Measurements from ENCODE around the gene MATN1.

Gene MATN1

DNA sequence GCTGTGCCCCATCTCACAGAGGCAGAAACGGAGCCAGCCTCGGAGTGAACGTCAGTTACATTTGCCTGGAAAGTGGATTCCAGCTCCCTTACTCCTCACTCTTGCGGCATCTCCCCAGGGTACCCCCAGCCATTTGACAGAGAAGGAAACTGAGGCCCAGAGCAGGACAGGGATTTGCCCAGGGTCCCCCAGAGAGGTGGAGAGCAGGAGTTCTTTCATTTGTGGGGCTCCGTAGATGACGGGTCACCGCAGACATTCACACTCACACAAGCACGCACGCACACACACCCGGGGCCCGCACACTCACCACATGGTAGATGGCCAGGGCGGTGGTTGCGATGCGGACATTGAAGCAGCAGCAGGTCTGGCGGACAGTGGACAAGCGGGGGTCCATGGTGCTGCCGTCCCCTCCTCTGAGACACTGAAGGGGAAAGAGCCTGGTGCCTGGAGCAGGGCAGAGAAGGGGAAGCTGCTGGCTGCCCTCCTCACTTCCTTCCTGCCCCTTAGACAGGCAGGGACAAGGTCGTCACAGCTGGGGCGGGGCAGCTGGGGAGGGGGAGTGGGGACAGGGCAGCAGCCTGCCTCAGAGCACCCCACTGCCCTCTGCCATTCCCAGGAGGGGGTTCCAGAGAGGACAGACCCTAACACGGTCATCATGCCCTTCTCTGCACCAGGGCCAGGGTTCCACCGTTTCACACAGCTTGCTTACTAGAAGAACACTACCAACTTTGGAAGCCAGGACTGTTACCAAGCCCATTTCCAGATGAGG lies 34.2 kb upstream of the MATN1 start, which contains the start of gene LAPTM5:
Gene LAPTM5, minus strand, starts transcription at position 423 of the 769 bp plus-strand sequence. Its CDS starts 29 bp downstream, at position 394.
- DNase-seq: peak; percentile 80

DNA sequence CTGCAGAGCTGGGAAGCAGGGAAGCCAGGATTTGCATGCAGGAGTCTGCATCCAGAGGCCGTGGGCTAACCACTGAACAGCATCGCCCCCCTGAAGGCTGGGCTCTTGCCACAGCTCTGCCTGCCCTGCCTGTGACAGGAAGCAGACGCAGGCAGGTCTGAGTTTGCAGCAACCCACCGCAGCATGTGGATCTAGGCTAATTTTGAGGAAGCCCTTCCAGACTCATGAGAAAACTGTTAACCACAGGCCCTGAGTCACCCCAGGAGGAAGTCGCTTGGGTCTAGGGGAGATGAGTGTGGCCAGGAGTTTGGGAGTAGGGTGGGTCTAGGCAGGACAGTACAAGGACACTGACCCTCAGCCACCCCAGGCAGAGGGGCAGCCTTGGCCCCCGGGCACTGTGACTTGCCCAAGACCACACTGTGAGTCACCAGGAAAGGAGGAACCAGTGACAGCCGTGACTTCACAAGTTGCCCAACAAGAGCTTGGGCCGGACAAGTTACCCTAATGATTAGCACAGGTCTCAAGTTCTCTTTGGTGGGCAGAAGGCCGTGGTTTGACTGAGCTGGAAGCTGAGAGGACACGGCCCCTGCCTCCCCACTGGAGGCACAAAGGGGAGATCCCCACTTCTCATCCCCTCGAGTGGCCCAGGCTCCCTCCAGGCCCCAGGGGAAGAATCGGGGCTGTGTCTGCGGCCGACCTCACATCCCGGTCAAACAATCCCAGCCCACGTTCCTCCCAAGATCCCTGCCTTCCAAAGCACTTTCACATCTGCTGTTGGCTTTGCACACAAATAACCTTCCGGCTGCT lies 33.4 kb upstream of the MATN1 start:
- peak; percentile 83 for DNase-seq

DNA sequence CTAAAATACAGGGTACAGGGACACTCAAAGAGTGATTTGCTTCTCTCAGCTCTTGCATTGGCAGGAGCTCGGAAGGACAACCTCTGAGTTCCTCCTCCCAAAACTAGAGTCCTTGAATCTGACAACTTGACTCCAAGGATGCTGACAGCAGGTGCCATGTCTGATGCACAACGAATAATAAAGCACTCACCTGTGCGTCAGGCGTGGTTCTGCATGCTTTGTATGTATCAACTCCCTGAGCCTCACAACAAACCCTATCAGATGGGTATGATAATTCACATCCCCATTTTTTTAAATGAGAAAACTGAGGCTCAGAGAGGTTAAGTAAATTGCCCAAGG lies 32.8 kb upstream of the MATN1 start:
- DNase-seq: no peak

DNA sequence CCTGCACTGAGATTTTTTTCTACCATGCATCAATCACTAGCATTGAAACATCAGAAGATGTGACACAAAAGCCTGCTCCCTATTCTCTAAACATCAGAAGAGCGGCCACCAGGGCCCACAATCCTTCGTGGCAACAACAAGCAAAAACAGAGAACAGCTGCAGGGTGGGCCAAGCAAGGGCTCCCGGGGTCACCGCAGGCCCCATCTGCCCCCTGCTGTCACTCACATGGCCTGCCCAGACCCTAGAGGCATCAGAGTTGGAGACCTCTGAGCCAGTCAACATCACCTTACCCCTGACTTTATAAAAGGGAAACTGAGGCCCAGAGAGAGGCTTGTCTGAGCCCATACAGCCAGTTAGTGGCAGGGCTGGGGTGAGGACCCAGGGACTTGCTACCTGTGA lies 32.4 kb upstream of the MATN1 start:
- no peak for DNase-seq

DNA sequence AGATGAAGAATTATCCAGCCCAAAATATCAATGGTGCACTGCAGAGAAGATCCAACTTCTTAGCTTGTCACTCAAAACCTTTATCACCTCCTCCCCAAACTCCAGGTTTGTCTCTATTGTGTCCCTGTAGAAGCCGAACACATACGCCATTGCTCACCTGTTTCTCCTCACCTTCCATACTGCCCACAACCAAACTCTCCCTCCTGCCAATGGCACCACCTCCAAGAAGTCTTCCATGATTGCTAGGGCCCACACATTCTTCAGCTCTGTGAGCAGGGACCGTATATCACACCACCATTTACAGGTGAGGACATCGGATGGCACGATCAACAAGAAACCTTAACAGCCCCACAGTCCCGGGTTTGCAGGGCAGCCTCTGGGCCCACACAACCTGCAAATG lies 31.9 kb upstream of the MATN1 start:
- no peak for DNase-seq

DNA sequence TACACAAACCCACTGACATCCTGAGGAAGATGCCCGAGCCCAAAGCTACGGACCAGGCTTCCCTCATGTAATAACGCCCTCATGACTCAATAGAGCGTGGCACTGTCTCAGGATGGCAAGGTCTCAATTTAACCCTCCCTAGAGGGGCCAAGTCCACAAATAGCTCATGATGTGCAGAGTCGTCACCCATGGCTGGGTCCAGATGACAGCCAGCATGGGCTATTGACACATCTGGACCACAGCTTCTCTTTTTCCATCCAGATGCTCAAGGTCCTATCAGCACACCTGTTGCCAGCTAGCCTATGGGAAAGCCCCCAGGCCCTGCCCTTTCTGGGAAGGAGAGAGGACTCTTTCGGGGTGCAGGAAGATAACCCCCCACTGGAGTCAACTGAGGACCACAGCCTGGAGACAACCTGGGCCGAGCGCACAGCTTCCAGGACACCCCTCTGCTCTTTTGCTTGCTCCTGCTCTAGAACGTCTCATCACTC lies 31.3 kb upstream of the MATN1 start:
- DNase-seq: peak; percentile 43

DNA sequence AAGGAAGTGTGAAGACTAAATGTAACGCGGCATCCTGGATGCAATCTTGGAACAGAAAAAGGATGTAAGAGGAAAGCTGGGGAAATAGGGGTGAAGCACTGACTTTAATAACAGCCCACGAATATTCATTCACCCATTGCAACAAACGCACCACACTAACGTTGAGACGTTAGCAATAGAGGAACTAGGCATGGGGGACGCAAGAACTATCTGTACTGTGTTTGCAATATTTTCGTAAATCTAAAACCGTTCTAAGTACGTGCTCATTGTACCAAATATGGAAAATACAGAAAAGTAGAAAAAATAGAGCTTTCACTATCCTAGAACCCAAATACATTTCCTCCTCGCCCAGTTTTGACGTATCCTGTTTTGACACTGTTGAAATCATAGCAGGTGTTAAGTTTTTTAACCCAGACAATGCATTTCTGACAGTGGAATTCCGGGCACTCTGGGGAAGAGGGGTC lies 30.3 kb upstream of the MATN1 start:
- DNase-seq: peak; percentile 26

DNA sequence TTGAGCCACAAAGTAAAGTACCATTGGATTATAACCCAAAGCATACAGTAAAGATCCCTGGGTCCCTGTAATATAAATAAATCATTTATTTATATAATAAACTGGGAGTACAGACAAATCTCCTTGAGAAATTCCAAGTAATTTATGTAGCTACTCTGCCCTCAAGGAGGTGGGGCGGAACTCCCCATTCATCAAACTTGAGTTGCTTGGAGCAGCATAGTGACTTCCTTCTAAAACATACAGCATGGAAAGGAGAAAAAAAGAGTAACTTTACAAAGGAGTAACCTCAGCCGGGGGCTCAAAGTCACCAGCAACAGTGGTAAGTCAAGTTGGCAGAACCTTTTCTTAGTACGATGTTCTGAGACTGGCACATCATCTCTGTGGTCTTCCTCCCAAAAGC lies 29.7 kb upstream of the MATN1 start:
- DNase-seq: no peak

DNA sequence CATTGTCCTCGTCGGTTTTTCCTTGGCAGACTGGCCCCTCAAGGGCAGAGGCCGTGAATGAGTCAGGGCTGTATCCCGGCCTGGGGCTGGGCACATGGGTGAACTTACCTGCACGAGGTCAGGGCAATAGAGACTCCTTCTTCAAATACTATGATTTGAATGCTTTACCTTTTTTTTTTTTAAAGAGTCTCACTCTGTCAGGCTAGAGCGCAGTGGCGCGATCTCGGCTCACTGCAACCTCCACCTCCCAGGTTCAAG lies 29.2 kb upstream of the MATN1 start:
- no peak for DNase-seq

DNA sequence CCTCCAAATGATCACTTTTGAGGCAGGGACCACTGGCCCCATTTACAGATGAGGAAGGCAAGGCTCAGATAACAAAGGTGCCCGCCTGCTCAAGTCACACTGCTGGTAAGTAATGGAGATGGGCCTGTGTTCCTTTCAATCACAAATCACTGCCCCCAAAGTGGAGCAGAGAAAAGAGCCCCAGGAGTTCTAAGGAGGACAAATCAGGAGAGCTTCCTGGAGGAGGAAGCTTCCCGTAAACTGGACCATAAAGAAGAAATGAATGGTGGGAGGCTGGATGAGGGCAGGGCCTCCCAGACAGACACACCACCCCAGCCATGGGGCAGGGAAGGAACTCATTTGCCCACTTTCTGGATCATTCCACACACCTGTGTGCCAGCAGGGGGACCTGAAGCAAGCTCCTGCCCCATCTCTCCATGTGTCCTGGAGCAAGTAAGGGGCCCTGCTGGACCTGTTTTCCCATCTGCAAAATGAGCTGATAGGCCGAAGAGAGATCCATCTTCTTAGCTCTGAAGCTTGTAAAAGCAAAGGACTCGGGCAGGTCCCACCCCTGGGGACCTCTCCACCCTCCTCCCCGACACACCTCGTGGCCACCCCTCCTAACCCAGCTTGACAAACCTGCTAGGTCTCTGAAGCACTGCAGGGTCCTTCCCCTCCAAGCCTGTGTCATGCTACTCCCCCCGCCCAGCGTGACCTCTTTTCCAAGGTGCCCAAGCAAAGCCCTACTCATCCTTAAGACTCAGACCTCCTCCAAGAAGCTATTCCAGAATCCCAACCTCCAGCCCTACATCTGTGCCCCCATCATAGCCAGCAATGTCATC lies 28.7 kb upstream of the MATN1 start:
- DNase-seq: peak; percentile 38

DNA sequence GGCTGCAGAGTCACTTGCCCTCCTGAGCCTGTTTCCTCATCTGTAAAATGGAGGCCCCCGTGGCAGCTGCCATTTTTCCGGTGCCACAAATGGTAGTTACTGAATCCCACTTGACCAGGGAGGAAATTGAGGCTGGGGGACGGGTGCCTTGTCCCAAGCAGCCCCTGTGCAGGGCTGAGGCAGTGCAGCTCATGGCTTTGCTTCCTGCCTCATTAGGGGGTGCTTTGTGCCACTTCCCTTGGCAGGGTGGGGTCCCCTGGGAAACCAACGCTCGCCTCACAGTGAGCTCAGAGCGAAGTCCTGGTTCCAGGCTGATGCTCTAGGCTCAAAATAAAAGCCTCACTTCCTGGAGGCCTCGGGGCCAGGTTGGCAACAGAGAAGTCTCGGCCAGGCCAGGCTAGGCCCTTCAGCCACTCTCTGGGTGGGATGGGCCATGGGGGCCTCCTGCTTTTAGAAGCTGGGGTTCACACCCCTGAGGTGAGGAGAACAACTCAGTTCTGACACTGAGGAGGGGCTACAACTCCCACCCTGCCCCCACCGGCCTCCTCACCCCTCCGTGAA lies 27.4 kb upstream of the MATN1 start:
- DNase-seq: peak; percentile 39

DNA sequence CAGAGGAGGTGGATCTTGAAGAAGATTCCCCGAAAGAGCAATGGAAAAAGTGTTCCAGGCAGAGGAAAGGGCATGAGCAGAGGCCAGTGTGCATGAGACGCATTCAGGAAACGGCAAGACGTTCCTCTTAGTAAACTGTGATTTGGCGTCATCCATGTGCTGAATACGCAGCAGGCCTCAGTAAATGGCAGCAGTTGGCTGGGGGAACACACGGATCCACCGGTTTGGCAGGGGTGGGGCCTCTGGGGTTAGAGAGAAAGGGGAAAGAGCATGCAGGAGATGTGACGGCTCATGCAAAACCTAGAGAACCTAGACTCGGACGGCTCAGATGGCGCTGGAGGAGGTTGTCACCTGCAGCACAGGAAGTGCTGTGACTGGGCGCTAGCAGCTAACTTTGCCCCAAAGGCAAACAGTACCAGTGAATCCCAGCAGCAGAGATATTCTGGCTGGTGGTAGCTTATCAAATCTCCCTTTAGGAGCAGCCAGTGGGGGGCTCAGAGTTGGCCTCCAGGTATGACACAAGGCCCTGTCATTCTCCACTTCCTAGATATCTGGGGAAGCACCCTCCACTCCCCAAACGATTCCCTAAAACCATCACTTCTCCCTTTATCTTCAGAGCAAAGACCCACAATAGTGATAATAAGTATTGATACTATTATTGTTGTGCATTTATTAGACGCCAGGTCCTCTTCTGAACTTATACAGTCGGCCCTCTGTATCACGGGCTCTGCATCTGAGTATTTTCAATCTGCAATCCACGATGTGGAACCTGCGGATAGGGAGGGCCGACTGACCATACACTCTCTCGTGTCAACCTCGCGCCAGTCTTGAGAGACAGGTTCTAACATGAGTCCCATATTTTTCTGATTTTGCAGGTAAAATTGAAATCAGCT lies 26.6 kb upstream of the MATN1 start:
- DNase-seq: peak; percentile 75

DNA sequence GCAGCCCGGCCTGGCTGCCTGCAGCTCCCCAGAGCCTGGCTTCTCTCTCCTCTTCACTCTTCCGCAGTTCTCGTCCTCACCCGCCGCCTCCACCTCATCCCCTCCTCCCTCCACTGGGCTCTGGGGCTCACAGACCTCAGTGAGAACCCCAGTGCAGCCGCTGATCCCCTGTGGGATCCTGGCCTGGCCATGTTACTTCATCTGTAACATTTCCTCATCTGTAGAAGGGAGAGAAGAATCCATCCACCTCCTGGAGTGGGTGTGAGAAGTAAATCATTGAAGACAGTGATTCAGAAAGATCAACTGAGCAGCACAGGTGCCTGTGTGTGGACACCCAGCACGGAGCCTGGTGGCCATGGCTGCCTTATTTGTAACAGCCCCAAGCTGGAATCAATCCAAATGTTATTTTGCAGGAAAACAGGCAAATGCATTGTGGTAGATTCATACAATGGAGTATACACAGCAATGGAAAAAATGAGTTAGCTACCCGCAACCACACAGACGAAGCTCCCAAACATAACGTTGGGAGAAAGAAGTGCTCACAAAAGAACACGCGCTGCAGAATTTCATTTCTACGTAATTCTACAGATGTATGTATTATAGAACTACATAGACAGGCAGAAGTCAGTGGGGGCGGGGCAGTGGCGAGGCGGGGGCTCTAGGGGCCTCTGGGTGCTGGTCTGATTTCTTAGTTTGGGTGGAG lies 25.5 kb upstream of the MATN1 start:
- peak; percentile 43 for DNase-seq

DNA sequence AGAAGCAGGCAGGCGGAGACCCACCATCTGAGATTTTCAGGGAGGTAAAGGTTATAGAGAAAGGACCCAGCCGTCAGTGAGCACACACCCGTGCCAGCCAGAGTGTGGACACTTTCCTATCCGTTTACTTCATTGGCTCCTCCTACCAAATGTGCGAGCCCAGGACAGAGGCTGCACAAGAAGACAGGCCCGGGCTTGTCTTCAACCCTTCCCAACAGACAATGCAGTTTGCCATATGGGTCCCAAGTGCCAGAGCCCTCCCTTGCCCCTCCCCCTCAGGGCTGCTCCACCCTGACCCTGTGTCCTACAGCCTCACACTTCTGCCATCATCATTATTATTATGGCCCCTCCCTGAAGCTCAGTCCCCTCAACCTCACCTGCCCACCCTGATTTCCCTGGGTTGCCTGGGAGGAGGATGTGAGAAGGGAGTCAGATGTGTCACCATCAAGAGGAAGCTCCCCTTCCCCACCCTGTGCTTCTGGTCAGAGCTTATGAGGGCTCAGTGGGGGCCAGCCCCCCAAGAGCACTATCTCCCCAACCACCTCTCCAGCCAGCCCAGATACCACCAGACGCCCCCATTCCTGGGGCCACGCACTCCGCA lies 24.8 kb upstream of the MATN1 start:
- no peak for DNase-seq

DNA sequence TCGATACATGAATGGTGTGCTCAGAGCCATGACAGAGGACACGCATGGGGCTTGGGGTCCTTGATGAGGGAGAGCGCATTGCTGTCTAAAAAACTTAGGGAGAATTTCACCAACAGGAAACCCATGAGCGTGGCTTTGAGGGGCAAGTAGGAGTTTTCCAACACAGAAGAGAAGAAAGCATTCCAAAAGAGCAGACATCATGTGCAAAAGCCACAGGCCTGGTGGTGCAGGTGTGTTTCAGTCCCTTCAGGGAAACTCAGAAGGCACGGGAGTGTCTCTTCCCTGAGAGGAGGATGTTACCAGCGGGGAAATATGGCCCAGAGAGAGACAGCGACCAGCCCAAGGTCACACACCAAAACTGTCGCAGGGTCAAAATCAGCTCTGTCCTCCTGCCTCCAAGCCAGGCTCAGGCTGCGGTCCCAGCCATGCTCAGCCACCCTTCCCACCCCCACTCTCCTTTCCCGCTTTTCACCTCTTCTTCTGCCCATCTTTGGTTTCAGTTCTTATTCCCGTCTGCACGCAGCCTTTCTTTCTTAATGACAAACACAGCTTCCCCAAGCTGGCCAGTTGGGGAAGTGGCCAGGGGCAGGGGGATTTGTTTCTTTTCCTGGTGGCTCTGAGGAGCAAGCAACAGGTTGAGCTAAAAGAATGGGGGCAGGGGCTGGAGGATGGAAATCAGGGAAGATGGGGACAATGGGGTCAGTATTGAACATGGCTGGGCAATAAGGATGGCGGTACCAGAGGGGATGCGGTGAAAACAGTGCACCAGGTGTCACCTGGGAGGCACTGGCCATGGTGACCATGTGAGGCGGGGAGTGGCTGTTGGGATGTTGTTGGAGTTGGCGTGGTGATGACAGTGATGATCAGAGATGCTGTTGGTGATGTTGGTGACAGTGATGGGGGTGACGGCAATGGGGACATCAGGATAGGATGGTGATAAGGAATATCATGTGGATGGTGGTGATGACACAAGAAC lies 23.9 kb upstream of the MATN1 start:
- no peak for DNase-seq

DNA sequence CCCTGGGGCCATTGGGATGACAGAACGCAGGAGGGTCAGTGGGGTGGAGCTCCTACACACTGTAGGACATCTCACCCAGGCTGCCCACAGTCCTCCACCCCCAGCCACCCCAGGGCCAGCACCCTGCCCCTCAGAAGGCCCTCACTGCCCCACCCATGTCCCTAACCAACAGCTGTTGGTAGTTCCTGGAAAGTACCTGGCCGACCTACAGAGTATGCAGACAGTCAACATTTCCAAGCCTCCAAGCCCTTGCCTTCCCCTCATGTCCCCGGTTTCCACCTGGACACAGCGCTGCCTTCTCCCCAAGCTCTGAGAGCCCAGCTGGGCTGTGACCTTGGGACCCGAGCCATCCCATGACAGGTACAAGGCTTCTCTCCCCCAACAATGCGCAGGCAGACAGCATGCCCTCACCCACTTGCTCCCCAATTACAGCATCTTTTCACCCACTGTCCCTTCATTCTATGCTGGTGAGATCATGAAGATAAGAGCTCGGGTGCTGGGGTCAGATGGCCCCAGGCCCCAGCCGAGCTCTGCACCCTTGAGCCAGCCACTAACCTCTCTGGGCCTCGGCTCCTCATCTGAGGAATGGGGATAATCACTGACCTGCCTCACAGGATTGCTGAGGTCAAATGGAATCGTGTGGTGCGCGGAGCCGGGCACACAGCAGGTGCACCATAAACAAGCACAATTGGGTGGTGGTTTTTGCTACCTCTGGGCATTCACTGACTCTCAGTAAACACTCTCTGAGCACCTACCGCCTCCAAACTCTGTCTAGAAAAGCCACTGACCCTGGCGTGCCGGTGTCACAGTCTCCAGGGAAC lies 23.0 kb upstream of the MATN1 start:
- no peak for DNase-seq

DNA sequence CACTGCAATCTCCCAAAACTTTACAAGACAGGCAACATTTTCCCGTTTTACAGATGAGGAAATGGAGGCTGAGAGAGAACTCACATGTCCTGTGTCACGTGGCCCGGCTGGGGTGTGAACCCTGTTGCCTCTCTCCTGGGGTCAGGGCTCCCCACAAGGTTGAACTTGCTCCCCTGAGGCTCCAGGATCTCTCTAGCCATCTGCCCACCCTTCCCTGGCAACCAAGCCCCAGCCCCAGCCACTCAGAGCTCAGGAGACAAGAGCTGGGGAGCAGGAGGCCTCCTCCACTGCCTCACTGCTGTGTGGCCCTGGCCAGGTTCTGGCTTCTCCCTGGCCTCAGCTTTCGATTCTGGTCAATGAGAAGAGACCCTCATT lies 22.4 kb upstream of the MATN1 start:
- DNase-seq: peak; percentile 12

DNA sequence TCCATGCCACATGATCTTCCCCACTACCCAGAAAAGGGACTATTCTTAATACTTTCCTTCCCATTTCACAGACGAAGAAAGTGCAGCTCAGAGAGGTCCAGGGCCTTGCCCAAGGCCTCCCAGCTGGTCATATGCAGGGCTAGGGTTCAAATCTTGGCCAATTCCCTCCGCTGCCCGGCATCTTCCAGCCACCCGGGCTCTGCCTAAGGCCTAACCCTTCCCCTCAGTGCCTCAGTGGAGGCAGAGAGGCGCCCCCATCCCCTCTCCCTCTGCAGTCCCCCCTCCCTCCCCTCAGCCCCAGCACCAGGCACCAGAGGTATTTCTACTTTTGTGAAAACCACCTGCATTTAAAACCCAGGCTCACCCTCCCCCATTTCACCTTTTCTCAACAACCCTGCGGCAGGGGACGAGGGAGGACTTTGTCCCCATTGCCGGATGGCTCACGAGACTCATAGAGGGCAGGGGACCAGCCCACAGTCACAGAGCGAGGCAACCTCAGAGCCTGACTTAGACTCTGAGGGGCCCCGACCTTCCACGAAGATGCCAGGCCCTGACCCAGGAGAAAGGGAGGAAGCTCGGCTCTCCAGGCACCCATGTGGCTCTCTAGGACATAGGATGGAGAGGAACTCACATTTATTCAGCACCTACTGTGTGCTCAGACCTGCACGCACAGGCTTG lies 21.9 kb upstream of the MATN1 start:
- peak; percentile 36 for DNase-seq

Measured in CD4-positive, alpha-beta T cell treated with Interleukin-6 for 4 hours (primary cell).